ENCODE data around the gene MYO1B.

MYO1B gene

DNA sequence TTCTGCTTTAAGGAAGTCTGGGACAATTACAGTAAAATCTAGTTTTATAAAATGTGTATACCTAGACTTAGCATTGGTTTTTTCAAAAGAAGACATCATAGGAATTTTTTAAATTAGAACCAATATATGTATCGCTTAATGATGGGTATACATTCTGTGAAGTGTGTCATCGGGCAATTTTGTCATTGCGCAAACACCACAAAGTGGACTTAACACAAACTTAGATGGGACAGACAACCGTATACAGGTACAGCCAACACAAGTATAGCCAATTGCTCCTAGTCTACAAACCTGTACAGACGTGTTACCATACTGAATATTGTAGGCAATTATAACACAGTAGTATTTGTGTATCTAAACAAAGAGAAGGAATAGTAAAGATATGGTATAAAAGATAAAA, 12.7 kb downstream of the MYO1B start:
- in situ Hi-C loops (cut with MboI; ENCODE audit: low sequenced_read_pairs) = no loop called here

DNA sequence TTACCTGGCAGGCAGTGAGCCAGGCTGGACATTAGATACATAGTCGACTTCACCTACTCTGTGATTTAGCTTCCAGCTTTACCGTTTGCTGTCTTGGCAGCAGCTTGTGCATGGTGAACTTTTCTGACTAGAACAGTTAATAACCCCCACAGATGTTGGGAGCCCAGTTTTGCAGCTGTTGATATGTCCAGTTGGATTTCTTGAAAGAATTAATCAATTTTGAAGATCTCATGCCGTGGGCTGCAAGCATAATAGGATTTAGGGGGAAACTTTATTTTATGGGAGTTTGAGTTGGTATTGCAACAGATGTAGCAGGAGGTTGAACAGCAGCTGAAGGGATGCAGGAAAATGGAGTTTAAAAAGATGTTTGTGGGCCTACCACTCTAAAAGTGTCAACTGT, 13.8 kb downstream of the MYO1B start:
- in situ Hi-C loops (cut with MboI; ENCODE audit: low sequenced_read_pairs) = no loop called here

DNA sequence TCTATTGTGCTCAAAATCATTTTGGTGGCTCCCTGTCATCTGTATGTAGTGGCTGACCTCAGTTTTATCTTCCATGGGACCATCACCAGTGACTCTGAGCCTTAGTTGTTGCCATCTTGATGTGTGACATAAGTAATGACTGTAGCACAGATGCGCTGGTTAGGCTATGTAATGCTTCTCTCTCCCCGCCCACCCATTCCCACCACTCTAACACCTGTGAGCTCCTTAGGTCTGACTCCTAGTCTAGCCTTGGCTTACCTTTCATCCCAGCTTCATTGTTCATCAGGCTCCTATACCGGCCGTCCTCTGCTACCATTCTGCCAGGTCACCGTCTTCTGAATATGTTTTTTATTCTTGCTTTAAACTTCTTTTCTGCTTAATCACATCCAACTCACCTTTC, 17.2 kb downstream of the MYO1B start:
- in situ Hi-C loops (cut with MboI; ENCODE audit: low sequenced_read_pairs) = no loop called here

DNA sequence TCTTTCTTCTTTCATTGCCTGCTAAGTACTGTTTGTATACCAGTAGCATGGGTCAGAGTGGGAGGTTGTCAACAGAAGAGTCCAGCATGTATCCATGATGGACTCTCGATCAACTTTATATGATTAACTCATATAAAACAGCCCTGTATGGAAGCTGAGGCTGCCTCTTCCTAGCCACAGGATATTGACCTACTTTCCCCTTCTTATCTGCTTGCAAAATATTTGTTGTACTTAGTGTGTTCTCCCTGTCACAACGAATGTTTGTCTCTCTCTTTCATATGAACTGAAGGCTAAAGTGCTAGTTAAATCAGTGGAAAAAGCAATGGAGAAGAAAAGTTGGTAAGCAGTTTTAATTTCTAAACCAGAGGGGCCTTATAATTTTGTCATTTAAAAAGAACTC, 17.8 kb downstream of the MYO1B start:
- in situ Hi-C loops (cut with MboI; ENCODE audit: low sequenced_read_pairs) = no loop called here

DNA sequence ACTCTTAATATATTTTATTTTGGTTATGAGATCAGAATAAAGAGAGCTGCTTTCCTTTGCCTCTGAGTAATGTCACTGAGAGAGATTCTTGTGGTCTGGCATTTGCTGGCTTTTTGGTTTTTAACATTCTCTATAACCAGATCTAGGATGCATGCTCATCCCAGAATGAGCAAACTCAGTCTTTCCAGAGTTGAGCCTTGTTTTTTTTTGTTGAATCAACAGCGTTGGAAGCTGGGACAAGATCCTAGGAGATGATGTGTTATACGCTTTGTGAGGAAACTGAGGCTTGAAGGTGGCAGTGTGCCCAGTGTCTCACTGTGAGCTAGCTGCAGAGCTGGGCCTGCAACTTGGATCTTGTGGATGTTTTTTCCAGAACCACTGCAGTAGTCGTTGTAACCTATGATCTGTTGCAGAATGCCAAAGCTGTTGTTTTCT, 19.5 kb downstream of the MYO1B start:
- in situ Hi-C loops (cut with MboI; ENCODE audit: low sequenced_read_pairs) = no loop called here

DNA sequence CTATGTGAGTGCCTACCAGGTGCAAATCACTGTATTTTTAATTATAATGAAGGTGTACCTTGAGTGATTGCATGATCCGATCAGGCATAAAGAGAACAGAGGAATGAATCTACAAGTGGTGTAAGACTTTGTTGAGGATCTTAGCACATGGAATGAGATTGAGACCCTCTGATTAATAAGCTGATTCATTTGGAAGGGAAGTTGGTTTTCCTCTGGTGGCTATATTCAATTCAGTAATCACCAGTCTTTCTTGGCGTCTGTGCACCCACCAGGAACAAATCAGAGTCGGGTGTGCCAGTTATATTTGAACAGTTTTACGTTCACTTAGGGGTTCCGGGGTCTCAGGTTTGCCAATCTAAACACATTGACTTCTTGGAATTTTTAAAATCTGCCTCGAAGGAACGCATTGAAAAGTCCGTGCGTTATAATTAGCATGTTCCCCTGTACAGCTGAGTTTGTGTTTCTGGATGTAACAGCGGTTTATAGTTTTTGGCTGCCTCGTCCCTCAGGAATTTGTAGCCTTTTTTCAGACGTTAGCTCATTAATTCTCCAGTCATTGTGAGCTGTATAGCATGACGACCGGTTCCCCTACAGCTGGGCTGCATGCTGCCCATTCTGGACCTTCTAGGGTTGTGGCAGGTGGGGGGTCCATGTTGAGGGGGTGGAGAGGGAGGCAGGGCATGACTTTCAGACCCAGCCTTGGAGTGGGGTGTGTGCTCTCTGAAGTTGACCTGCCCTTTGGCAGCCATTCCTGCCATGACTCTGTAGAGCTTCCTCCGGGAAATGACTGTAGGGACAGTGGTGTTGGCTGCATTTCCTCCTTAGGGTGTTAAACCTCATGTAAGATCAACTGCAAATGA, 20.3 kb downstream of the MYO1B start:
- in situ Hi-C loops (cut with MboI; ENCODE audit: low sequenced_read_pairs) = no loop called here

DNA sequence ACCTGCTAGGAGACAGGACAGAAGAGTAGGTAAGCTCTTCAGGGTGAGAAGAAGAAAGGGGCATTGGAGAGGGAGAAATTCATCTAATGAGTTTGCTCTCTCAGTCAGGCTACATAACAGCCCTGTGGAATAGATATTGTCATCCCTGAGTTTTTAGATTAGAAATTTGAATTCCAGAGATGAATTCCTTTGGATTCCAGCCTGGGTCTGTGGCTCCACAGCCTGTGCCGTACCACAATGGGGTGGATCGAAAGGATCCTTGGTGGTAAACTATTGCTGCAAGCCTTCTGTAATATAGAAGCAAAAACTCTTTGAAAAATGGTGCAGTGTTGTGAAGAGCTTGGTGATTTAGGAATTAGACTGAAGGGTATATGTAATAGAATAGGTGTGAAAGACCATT, 21.0 kb downstream of the MYO1B start:
- in situ Hi-C loops (cut with MboI; ENCODE audit: low sequenced_read_pairs) = no loop called here

DNA sequence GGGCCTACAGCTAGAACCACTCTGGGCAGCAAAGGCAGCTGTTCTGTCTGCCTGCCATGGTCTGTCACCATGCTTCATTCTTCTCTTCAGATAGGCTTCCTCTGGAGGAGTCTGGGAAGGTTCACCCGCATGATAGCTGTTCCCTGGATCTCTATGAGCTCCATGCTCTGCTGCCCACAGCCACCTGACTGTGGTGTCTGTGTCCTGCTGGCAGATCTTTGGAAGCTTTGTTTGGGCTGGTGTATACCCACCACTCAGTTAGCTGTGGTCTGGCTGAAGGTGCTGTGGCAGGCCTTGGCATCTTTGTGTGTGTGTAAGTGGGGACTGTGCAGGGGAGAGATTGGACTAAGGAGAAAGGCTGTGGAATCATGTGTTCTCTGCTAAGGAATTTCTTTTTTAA, 23.4 kb downstream of the MYO1B start:
- in situ Hi-C loops (cut with MboI; ENCODE audit: low sequenced_read_pairs) = no loop called here

DNA sequence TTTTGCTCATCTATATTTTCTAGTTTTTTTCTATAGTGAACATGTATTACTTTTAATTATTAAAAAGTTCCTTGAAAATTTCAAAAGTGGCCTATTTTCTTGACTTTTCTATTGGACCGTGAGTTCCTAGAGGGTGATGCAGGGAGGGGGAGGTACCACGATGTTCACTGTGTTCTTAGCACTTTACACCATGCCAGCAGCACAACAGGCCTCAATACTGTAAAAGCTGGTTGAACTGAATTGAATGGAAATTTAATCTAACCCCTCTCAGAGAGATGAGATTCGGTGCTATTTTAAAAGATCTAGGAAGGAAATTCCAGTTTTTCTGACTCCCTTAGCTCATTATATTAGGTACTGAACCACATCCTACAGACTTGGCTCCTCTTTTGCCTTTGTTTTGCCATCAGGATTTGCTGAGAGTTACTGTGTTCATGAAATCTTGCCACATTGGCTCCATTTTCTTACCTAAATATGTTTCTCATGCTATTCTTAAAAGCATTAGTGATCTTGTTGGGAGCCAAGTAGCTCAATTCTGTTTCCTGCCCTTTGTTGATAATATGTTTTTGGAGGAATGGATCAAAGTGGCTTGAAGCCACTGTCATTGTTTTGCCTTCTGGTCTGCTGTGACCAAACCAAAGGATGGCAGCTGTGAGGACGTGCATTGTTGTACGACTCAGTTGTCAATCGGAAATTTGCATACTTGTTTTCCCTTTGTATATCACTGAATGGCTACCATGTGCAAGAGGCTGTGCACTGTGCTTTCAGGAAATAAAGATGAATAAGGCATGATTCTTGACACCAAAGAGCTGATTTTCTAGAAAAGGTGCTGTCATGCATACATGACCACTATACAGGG, 25.3 kb downstream of the MYO1B start:
- in situ Hi-C loops (cut with MboI; ENCODE audit: low sequenced_read_pairs) = no loop called here

DNA sequence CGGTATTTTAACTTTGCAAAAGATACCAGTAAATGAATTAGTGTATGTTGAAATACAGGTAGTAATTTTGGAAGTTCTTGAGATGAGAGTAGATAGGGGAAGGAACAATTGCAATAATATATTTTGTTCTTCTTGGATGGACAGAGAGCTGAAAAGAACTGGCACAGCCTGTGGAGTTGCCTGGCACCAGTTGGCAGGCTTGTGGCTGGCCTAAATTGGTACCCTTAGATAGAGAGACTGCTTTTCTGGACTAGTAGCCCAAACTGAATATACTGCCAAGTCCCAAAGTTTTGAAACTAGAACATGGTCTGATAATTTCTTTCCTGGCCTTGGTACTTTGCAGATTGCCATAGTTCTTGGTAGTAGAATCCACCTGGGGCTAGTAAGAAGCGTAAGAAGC, 26.9 kb downstream of the MYO1B start:
- in situ Hi-C loops (cut with MboI; ENCODE audit: low sequenced_read_pairs) = no loop called here

DNA sequence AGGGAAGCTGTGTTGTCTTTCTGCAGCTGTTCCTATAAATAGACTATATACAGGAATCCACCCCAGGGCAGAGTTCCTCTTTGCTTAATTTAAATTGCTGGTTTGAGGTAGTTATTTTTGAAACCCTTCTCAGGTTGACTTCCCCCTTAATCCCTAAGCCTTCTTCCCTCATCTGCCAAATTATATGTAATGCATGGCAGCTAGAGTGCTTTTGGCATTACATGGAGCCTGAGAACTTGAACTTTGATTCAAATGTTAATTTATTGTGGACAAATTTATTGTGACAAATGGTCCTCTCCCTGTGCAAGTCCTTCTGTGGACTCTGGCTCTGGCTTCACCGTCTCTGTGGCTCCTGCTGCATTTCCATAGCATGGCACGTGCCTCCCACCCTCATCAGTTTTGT, 29.2 kb downstream of the MYO1B start:
- in situ Hi-C loops (cut with MboI; ENCODE audit: low sequenced_read_pairs) = no loop called here

DNA sequence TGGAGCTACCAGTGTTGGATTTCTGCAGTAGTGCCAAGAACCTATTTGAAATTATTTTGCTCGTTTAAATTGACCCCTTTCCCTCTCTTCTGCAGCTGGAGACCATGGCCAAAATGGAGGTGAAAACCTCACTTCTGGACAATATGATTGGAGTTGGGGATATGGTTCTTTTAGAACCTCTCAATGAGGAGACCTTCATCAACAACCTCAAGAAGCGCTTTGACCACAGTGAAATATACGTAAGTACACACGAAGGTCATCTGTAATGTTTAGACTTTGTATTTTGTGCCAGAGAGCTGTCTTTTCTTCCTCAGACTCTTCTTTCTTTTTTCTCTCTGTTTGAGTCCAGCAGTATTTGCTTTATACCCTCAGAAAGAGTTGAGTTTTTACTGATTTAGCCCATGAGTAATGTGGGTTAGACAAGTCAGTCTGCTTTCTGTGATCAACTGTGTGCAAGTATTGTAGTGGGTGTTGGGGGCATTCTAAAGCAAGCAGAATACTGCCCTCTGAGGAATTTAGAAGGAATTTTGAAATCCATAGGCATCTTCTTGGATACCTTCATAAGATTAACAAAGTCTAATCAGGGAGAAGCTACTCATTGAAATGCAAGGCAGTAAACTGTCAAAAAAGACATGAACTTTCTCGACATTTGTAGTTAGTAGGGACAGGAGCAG, 31.7 kb downstream of the MYO1B start:
- in situ Hi-C loops (cut with MboI; ENCODE audit: low sequenced_read_pairs) = no loop called here

DNA sequence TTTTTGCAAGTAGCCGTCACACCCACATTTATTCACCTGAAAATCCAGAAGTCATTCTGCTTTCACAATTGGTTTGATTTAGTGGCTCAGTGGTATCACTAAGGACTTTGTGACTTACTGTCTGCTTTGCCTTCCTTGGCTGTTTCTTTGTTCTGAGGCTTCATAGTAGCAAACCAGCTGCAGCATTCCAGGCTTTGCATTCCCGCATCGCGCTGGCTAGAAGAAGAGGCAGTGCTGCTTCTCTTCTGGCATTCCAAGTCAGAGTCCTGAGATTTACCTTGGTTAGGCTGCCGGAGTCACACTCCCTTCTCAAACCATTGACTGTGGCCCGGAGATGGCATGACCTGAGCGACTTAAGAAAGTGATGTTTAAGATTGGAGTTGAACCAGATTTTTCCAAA, 35.1 kb downstream of the MYO1B start:
- in situ Hi-C loops (cut with MboI; ENCODE audit: low sequenced_read_pairs) = no loop called here

DNA sequence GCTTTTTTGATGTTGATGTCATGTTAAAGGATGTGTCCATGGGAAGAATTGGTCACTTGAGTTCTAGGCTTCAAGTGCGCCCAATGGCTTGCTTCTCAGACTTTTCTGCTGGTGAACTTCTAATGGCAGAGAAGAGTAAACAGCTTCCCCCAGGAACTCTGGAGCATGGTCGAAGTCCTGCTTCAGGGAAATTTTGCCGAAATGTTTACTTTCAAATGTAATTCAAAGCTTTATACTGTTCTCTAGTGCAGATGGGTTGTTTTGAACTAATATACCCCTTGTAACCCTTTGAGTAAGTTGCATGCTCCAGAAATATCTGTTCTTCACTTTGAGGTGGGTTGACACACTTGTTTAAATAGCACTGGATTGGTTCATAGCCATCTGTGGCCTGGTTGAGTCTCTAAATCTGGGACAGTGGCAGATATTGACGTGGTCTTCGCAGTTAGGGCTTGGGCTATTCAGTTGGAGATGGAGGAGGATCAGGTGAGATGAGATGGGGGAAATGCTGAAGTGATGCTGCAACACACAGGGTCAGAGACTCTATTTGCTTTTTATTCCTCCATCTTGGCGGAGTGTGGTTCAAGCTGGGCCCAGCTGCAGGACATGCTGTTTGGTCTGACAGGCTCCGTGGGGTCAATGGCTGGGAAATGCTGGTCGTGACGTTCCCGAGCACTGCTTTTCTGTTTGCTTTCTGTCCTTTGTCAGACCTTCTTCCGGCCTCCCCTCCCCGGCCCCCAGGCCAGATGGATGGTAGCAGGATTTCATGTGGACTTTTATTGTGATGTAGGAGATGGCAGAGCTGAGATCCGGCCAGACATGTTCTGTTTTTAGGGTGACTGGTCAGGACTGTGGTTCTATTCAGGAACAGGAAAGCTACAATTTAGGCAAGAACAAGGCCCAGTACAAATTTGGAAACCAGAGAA, 35.9 kb downstream of the MYO1B start:
- in situ Hi-C loops (cut with MboI; ENCODE audit: low sequenced_read_pairs) = no loop called here

DNA sequence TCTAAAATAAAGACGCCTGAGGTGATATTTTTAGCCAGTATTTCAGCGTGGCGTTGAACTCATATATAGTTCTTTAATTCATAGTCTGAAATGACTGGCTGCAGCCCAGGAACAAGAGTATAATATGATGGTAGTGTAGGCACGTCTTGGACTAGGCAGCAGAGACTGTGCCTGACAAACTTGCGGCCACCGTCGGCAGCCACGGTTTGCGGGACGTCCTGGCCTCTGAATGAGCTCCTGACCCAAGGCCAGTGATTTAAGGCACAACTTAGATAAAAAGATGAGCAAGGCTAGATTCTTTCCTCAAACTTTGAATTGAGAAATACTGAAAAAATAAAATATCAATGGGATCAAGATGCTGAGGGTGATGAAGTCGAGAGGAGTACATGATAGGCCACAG, 40.0 kb downstream of the MYO1B start:
- in situ Hi-C loops (cut with MboI; ENCODE audit: low sequenced_read_pairs) = no loop called here

DNA sequence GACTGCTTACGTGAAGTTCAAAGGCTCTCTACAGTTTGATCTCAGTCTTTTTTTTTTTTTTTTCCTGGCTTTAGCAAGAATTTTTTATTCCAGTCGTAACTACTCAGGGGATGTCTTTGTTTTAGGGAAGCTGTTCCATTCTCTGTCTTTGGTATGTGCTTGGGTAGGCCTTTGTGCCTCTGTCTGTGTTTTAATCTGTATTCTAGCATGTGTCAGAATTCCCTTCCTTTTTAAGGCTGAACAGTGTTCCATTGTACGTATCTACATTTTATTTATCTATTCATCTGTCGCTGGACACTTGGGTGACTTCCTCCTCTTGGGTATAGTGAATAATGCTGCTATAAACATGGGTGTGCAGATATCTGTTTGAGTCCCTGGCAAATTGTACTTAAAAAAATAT, 42.6 kb downstream of the MYO1B start:
- in situ Hi-C loops (cut with MboI; ENCODE audit: low sequenced_read_pairs) = no loop called here

DNA sequence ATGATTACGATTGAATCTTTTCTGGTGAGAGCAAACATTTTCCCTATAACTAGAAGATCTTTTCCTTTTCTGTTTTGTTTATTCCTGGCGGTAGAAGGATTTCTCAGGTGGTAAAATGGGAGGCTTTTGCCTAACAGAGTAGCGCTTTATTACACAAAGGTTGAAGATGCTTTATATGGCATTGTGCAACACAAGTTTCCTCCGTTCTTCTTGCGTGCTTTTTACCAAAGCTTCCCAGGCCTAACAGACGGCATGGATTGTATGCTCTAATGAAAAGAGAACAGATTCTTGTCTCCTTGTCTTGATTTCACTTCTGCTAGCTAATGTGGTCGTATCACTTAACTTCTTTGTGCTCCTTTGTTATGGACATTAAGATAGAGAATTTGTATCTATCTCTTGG, 43.8 kb downstream of the MYO1B start:
- in situ Hi-C loops (cut with MboI; ENCODE audit: low sequenced_read_pairs) = no loop called here

DNA sequence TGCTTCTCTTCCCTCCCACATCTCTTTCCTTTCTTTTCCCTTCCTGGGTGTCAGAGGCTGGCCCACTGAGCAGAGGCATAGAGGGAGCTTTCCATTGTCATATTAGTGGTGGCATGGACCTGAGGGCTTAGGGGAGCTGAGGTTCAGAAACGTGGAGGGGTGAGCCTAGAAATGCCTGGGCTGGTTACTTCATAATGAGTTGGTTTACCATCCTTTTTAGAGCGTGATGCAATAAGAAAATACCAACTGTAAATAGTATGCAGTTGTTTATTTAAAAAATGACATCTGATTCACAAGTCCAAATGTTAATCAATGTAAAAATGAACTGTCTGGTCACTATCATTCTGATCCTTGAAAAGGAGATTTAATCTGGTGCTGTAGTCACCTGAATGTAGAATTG, 46.3 kb downstream of the MYO1B start:
- in situ Hi-C loops (cut with MboI; ENCODE audit: low sequenced_read_pairs) = no loop called here

DNA sequence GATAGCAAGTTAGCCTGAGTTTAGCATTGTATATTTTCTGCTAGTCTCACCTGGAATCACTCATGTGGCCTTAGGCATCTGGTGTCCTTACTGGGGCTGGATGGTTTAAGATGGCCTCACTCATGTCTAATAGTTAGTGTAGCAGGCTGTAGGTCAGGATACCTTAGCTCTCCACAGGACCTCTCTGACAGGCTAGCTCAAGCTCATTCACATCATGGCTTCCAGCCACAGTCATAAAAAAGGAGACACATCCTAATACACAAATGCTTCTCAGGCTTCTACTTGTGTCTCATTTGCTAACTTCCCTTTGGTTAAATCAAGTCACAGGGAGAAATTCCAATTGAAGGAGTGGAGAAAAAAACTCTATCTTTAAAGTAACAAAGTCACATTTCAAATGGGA, 47.7 kb downstream of the MYO1B start:
- in situ Hi-C loops (cut with MboI; ENCODE audit: low sequenced_read_pairs) = no loop called here

DNA sequence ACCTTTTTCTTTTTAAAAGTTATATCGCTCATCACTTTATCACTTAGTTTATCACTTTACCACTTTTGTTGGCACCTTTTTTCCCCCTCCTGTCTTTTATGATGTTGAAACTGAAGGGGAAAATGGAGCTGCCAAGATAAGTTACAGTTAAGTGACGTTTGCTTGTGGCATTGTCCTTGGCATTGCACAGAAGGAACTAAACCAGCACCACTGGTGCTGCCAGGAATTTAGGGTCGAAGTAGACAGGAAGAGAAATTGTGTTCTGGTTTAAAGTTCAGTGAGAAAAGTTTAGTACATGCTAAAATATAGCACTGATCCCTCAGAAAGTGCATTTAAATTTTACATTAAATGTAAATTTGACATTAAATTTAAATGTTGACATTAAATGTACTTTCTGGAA, 49.9 kb downstream of the MYO1B start:
- in situ Hi-C loops (cut with MboI; ENCODE audit: low sequenced_read_pairs) = no loop called here
